Astrocyte of the hippocampus (primary cell): Measurements from ENCODE around the gene CAMK2B.

Experiments used
- DNase-seq: peaks from one replicate; pipeline ENCODE4 v3.0.0; 2011; ENCODE audit warnings: low read depth, low spot score

Gene CAMK2B

DNA sequence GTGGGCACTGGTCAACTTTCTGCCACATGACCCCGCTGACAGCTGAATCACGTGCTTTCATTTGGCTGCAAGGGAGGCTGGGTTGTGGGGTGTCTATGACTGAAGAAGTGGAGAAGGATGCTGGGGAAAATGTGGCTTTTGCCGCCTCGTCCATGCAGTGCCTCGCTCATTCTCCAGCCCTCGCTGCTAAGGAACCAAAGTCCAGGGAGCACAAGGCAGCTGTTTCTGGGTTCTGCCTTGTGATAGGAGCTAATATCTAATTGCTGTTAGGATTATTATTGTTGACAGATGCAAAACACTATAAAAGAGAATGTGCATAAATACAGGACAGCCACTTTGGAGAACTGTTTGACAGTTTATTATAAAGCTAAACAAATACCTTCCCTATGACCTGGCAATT, 4.9 kb upstream of the CAMK2B start:
- DNase-seq = no peak

DNA sequence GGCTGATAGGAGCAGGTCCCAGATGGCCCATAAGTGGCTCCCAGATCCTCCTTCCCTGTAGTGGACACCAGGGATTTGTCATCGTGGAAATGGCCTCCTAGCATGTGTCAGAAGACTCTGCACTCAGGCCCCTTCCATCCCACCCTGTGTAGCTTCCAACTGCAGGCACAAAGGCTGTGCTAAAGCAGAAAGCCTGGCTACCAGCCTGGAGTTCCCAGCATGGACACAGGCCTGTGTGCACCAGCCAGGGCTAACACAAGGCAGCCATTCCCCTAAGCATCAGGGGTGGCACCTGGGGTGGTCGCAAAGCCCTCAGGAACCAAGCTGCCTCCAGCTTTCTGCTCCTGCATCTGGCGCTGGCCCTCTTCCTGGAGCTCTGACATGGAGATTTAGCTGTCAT, 4.5 kb upstream of the CAMK2B start:
- no peak for DNase-seq

DNA sequence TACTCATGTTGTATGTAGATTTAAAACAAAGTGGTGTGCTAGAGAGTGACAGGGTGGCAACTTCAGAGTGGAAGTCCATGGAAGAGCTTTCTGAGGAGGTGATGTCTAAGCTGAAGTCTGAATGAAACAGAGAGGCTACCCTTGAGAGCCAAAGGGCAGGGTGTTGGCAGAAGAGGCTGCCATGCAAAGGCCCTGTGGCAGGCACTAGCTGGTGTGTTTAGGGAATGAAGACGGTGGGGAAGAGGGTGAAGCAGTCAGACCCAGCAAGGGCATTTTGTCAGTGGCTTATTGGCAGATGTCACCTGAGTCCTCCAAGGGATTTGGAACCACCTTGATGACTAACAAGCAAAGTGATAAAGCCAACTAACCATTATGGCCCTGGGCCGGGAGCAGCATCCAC, 3.7 kb upstream of the CAMK2B start:
- DNase-seq = no peak

DNA sequence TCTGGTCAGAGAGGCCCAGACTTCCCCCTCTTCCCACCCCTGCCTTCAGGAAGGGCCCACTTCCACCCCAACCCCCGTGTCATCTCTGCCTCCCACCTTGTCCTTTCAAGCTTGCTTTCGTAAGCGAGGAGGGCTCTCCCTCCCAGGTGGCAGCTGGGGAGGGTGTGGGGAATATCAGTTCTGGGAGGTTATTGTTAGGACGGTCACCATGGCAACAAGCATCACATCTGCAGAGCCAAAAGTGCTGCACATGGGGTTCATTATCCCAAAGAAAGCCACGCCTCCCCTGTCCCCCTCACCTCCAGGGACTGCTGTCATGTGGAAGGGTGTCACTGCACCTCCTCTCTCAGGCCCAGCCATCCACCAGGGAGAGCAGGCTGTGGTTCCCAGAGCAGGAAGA, 2.6 kb upstream of the CAMK2B start:
- DNase-seq = no peak

DNA sequence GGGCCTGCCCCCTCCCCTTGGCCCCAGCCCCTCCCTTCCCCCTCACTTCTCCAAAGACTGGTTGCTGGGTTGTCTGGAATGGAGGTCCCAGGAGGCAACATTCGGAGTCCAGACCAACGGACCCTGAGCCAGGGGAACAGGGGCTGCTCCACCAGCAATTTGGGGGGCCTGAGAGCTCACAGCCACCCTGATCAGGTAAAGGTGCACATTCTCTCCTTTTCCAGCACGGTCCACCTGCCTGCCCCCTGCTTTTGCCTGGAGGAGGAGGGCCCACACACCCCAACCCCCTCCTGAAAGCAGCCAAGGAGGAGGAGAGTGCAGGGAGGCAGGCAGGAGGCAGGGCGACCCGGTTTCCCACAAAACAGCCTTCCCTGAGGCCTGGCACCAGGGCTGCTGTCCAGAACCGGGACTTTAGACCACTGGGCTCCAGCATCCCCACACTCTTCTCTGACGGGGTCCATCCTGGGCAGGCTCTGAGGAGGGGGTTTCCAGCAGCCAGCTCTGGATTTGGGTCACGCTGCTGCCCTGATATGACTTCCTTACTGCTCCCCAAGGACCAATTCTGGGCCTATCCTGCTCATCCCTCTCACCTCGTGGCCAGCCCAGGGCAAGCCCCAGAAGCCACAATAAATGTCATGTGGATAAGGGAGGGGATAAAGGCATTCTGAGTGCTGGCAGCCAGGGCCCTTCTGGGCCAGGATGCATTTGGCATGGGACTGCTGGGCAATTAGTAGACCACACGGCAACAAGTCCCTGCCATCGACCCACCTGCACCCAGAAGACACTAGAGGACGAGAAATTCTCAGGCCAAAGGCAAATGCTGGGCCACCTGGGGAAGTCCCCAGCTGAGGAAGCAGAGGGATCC, 1.1 kb upstream of the CAMK2B start:
- no peak for DNase-seq

DNA sequence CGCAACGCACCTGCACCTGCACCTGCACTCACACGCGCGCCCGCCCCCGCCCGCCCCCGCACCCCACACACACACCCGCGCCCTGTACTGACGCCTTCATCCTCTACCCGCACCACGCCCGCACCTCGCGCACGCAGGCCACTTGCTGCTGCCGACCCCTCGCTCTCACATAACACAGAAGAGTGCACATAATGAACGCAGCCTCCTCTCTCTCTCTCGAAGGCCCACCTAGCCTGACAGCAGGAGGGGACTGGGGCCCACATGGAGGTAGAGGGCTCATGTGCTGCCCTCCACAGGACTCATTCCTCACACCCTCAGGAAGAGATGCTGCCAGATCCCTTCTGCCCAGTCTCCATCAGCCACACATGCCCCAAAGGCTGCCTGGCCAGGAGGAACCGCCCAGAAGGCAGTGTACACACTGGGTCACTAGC, 432 bp upstream of the CAMK2B start:
- no peak for DNase-seq

DNA sequence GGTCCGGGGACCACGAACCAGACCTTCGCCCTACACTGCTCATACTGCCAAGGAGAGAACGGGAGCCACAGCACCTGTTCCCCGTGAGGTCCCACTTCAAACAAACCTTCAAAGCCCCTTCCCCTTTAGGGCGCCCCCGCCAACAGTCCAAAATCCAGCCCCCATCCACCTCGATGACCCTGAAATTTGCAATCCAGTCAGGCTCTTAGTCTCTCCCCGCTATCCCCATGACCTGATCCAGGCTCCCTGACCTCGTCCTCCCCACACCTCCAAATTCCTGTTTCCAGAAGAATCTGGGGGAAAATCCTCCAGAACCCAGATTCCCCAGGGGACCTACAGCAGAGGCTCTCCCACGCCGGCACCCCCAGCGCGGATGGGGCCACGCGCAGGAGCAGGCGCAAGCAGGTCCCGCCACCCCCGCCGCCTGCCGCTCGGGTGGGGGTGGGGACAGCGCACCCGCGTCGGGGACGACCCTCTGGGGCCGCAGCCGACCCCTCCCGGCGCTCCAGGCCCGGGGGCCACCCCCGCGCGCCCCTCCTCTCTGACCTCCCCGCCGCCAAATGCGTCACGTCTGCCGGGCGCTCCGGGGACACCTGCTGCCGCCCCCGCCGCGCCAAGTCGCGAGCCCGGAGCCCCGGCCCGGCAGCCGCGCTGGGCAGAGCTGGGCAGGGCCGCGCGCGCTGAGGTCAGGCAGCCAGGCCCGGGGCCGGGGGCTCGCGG, 753 bp downstream of the CAMK2B start:
- no peak for DNase-seq

DNA sequence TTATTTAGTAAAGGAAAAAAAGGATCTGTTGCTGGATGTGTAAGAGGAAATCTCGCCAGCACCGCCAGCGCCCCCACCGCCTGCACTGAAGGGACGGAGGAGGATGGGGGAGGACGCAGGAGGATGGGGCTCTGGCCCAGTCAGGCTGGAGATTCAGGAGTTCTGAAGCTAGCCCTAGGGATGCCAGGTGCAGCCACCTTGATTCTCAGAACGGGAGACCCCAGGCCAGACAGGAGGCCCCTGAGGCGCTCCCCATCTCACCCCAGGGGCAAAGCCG, 1.3 kb downstream of the CAMK2B start:
- DNase-seq = no peak

DNA sequence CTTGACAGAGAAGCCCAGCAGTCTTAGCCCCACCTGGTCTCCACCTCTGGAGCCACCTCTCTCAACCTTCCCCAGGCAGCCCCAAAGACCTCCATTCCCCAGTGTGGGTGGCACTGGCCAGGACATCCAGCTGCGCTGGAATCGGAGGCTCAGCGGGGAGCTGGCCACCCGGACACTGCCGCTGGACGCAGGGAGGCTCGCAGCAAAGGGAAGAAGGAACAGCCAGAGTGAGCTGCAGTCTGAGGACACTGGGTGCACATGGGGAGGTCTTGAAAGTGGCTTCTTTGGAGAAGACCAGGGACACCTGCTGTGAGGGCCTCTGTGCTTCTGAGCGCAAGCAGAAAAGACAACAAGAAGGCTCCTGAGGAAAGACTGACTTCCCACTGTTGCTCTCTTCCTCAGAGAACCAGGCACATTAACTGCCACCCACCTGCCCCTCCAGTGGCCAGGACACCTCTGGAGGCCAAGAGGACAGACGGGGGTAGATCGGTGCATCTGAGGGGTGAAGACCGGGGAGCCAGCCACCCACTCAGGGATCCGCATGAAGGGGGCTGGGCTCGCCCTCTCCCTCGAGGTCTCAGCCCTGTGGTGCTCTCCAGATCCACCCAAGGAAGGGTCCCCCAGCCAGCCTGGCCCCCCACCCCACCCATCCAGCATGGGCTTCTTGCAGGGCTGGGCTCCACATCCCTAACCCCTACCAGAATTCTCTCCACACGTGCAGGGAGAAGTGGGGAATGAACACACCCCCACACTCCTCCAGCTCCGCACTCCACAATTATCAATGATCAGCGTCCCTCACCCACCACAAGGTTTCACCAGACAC, 1.8 kb downstream of the CAMK2B start:
- no peak for DNase-seq

DNA sequence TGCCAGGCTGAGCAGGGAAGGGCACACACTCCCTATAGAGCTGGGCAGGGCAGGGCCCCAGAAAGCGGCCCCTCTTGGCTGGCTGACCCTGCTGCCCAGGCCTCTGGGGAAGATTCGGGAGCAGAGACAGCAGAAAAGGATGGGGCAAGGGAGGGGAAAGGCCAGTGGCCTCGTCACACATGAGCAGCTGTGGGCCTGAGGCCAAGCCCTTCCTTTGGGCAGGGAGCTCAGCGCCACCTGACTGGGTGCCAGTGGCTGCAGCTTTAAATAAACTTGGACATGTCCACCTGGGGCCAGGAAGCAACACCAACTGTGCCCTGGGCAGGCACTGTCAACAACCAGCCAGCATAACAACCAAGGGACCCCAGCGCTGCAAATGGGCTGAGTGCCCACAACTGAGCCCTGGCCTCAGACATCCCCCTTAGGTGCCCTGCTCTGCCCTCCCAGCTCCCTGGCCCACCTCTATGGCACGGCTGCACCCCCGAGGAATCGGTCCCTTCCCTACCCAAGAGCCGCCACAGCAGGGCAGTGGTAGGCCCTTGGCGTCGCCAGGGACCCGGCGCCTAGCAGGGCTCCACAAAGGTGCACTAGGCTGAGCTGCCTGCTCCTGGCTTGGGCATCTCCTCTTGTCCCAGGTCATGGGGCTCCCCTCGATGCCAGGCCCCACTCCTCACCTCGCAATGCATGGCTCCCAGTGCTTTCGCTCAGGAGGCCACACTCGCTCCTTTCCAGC, 2.6 kb downstream of the CAMK2B start:
- DNase-seq = no peak

DNA sequence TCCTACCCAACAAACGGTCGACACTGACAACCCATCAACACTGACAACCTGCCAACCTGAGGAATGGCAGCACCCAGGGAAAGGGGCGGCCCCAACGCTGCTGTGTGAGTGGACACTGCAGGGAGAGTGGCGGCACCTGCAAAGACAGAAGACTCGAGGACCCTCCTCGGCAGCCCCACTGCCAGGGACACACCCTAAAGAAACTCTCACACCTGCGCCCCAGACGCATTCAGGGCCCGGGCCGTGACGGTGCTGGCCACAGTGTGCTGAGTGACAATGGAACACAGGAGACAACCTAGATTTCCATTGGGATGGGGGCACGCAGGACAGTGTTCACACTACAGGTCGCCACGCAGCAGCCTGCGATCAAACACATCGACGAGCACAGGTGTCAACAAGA, 3.6 kb downstream of the CAMK2B start:
- no peak for DNase-seq

DNA sequence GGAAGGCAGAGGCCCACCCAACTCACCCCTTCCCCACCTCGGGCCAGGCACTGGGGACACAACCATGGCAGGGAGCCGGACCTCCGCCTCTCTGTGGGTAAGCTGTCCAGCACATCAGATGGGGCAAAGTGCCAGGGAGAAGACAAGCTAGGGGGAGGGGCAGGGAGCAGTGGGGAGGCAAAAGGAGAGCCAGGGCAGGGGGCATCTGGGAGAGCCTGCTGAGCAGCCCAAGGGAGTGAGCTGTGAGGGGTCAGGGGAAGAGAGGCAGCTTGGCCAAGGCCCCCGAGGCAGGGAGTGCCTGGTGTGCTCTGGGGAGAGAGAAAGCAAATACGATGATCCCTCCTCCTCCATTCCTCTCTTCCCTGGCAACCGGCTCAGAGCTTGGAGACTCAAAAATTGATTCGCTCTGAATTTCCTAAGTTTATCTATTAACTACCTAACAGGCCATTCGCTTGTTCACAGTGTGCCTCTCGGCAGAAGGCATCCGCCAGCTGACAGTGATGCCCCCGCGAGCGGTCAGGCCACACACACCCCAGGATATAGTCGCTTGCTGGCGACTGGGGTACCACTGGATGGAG, 4.5 kb downstream of the CAMK2B start:
- DNase-seq = no peak

DNA sequence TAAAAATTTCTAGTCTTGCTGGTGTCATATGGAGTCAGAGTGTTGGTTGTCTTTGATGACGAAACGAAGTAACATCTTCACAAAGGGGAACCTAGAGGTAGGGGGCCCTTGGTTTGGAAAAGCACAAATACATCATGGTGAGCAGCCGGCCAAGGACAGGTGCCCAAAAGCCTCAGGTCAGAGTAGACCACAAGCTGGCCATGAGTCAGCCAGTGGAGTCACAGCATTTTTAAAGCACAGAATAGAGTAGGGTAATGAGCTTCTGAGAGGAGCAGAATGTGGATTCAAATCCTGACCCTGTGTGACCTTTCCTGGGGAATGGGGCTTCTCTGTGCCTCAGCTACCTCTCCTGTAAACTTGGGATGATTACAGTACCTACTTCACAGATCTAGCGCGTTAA, 5.3 kb downstream of the CAMK2B start:
- no peak for DNase-seq

DNA sequence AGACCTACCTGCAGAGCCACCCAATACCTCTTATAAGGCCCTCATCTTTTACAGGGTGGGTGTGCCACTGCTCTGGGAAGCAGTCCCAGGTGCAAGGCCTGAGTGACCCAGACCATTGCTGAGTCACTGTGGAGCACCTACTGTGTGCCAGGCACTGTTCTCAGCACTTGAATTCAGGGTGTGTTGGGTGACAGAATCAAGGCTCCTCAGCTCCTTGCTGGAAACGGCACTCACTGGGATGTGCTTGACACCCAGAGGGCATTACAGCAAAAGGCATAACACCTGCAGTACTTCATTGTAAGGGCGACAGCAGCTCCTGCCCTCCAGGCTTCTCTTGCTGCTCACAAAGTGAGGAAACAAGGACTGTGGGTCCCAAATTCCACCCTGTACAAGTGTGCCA, 7.1 kb downstream of the CAMK2B start:
- DNase-seq = no peak

DNA sequence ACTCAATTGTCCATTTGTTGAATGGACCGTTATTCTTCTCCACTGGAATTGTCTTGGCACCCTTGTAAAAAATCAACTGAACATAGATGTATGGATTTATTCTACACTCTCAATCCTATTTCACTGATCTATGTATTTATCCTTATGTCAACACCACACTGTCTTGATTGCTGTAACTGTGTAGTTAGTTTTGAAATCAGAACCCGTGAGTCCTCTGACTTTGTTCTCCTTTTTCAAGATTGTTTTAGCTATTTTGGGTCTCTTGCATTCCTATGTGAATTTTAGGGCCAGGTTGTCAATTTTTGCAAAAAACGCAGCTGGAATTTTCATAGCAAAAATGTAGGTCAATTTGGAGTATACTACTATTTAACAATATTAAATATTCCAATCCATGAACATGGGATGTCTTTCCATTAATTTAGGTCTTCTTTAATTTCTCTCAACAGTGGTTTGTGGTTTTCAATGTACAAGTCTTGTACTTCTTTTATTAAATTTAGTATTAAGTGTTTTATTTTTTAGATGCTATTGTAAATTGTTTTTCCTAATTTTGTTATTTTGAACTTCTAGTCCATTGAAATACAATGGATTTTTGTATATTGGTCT, 10.0 kb downstream of the CAMK2B start:
- no peak for DNase-seq

DNA sequence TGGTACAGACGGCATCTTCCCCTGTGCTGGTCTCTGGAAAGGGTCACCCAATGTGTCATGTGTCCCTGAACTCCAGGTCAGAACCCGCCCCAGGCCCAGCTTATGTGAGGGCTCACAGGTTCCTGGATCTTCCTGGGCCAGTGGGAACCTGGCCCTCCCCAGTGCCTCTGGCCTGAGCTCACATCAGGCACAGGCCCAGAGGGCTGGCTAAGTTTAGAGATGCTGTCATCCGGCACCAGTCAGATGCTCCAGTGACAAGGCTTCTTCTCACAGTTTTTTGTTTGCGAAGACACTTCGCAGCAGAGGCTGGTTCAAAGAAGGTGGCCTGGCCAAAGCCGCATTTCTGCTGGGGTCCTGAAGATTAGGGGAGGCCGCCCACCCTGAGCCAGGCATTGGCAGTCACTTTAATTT, 11.8 kb downstream of the CAMK2B start:
- no peak for DNase-seq

DNA sequence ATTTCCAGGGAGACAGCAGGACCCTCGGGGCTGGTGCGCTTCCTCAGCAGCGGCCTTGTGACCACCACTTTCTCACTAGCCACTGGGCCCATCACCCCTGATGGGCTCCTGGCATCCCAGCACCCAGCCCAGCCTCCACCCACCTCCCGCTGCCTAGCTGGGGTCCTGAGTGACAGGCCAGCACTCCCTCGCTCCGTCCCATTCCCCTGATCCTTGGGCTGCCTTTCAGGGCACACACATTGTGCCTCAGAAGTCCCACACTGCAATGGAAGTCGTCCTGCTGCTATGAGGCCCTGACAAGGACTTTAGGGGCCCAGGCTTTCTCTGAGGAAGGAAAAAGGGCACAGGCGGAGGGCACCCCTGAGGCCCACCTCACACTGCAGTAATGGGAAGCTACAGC, 12.4 kb downstream of the CAMK2B start:
- DNase-seq = no peak

DNA sequence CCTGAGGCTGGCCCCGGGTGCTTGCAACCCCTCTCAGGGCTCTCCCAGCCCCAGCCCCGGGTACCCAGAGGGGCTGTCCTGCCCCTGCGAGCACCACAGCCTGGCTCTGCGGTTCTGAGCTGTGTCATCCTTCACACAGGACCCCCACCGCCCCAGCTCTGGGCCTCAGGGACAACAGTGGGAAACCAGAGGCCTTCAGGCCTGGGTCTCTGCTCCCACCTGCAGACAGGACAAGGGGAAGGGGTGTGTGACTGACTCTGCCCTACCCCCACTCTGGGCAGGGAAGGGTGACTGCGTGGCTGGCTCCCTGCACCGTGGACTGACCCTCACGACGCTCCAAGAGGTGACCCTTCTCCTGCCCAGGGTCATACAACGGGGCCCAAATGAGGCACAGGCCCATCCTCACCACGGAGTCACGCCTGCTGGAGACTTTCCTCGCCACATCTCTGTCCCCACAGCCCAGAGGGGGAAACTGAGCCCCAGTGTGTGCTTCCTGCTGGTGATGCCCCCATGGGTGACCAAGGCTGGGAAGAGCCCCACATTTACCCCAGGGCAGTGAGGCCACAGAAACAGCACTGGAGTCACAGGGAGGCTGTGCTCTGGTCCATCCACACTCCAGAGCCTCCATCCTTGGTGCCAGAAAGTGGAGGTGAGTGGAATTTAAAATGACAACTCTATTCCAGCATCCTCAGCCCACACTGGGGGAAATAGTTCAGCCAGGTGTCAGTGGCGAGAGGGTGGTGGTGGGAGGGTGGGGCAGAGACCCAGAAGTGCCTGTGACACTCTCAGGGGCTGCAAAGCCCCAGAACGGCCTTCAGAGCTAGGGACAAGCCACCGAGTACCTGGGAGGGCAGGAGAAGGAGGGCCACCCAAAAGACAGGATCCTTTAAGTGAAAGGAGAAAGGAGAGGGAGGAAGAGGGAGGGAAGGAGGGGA, 13.6 kb downstream of the CAMK2B start:
- no peak for DNase-seq

DNA sequence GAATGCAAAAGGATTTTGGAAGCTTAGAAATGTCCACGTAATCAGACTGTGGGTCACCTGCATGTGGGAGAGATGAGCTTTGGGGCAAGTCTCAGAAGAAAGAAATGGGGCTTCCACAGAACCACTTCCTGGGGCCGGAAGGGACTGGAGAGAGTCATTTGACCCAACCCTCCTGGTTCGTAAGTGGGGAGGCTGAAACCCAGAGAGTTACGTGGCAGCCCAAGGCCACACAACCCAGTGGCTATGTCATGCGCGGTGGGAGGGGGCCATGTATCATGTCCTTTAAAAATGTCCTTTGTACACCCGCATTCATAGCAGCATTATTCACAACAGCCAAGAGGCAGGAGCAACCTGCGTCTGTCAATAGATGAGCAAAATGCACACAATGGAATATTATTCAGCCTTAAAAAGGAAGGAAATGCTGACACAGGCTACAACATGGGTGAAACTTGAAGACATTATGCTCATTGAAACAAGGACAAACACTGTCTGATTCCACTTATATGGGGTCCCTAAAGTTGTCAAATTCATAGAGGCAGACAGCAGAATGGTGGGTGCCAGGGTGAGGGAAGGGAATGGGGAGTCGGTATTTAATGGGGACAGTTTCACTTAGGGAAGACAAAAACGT, 15.1 kb downstream of the CAMK2B start:
- DNase-seq = no peak
